Panc1 (cell line): ENCODE data around the gene SRRM3.

ENCODE experiments used
- TF ChIP-seq, protein P1 (sequence below): fragments of 450-650 bp; IDR thresholded peaks from 2 replicates; pipeline ENCODE4 v1.5.1; 2017; ENCODE audit warnings: mild to moderate bottlenecking
- TF ChIP-seq, protein P2 (sequence below), 2 experiments: IDR thresholded peaks; 2 replicates each; pipeline ENCODE4 v1.6.1; 2011 to 2012; ENCODE audit warnings: low read depth in 2 of 2, control low read depth in 1 of 2, low read length in 1 of 2, mild to moderate bottlenecking in 1 of 2, moderate library complexity in 1 of 2; ENCODE audit not compliant: insufficient read depth in 1 of 2

DNA sequence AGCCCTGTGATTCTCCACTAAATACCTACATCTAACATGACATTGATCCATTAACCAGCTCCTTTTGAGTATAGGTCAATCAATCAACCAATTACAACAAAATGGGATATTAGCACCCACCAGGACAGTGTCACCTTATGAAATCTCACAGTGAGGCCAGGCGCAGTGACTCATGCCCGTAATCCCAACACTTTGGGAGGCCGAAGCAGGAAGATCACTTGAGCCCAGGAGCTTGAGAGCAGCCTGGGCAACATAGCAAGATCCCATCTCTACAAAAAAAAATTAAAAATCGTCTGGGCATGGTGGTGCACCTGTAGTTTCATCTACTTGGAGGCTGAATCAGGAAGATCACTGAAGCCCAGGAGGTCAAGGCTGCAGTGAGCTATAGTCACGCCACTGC, 28.5 kb downstream of the SRRM3 start:
- TF ChIP-seq, protein P1, sequence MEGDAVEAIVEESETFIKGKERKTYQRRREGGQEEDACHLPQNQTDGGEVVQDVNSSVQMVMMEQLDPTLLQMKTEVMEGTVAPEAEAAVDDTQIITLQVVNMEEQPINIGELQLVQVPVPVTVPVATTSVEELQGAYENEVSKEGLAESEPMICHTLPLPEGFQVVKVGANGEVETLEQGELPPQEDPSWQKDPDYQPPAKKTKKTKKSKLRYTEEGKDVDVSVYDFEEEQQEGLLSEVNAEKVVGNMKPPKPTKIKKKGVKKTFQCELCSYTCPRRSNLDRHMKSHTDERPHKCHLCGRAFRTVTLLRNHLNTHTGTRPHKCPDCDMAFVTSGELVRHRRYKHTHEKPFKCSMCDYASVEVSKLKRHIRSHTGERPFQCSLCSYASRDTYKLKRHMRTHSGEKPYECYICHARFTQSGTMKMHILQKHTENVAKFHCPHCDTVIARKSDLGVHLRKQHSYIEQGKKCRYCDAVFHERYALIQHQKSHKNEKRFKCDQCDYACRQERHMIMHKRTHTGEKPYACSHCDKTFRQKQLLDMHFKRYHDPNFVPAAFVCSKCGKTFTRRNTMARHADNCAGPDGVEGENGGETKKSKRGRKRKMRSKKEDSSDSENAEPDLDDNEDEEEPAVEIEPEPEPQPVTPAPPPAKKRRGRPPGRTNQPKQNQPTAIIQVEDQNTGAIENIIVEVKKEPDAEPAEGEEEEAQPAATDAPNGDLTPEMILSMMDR: no peak
- TF ChIP-seq, protein P2, sequence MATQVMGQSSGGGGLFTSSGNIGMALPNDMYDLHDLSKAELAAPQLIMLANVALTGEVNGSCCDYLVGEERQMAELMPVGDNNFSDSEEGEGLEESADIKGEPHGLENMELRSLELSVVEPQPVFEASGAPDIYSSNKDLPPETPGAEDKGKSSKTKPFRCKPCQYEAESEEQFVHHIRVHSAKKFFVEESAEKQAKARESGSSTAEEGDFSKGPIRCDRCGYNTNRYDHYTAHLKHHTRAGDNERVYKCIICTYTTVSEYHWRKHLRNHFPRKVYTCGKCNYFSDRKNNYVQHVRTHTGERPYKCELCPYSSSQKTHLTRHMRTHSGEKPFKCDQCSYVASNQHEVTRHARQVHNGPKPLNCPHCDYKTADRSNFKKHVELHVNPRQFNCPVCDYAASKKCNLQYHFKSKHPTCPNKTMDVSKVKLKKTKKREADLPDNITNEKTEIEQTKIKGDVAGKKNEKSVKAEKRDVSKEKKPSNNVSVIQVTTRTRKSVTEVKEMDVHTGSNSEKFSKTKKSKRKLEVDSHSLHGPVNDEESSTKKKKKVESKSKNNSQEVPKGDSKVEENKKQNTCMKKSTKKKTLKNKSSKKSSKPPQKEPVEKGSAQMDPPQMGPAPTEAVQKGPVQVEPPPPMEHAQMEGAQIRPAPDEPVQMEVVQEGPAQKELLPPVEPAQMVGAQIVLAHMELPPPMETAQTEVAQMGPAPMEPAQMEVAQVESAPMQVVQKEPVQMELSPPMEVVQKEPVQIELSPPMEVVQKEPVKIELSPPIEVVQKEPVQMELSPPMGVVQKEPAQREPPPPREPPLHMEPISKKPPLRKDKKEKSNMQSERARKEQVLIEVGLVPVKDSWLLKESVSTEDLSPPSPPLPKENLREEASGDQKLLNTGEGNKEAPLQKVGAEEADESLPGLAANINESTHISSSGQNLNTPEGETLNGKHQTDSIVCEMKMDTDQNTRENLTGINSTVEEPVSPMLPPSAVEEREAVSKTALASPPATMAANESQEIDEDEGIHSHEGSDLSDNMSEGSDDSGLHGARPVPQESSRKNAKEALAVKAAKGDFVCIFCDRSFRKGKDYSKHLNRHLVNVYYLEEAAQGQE (IDR thresholded peaks at IDR 0.05; ENCODE audit: insufficient read depth in 1 of 2, low read depth in 2 of 2, low read length in 1 of 2): no peak
